NCI-H1417 treated with DMSO at 0.1 percent for 48 hours (cell line): ENCODE results near the gene ADAM12.

Source experiments
- DNase-seq: peaks from one replicate; lab custom pipeline; 2025; lab: John Stamatoyannopoulos, UW

The ADAM12 gene

GRCh38 chr10:126114884-126115555 is 273.3 kb downstream of the ADAM12 start:
- DNase-seq, result no peak

DNA sequence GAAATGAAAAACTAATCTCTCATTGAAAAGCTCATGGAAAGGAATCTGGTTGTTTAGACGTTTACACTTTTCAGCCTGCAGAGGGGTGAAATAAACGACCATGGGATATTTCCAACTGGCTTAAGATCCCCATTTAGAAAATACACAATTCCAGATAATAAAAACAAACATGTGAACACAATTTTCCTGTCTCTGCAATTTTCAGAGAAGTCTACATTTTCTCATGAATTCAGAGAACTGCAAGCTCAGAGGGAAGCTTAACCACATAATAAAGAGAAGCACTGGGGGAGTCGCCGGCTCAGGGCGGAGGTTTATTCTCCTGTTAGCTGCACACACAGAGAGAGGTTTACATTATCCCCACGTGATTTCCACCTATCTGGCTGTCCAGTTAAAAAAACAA is 276.8 kb downstream of the ADAM12 start:
- DNase-seq, result no peak

GRCh38 chr10:126110489-126111180 is 277.6 kb downstream of the ADAM12 start:
- DNase-seq, result no peak

- no peak for DNase-seq
Measured at GRCh38 chr10:126109893-126110292, 278.4 kb downstream of the ADAM12 start.

DNA sequence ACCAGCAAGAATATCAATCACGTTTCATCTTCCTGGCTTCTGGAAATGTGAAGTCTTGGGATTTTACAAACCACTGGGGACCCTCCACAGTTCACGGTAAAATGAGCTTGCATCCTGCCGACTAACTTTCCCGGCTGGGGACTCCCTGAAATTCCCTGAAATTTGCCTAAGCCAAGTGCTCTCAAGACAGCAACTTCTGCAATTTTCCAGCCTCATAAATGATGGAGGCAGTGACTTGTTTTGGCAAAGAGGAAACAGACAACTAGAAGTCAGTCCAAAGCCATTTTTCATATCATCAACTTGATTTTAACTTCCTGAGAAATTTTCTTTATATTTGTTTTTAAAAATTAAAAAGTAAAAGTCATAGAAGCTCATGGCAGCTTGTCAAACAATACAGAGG is 279.6 kb downstream of the ADAM12 start:
- no peak for DNase-seq

- DNase-seq, result no peak
Measured at GRCh38 chr10:126104767-126105166, 283.5 kb downstream of the ADAM12 start.

GRCh38 chr10:126102636-126103035 is 285.6 kb downstream of the ADAM12 start:
- no peak for DNase-seq

GRCh38 chr10:126101736-126102135 is 286.5 kb downstream of the ADAM12 start:
- no peak for DNase-seq

GRCh38 chr10:126101325-126101724 is 287.0 kb downstream of the ADAM12 start:
- DNase-seq, result no peak

DNA sequence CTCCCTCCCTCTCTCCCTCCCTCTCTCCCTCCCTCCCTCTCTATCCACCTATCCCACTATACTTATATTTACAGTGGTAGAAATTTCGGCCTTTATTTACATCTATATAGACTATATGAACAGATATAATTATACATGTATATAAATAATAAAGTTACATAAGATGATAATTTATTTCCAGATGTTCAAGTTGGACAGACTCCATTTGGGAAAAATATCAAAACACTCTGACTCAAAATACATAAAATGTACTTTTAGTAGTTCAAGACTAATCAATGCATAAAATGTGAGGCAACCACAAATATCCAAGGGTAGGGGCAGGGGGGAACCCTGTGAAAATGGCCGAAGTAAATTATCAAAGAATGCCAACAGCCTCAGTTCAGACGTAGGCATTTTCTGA is 288.9 kb downstream of the ADAM12 start:
- no peak for DNase-seq

DNA sequence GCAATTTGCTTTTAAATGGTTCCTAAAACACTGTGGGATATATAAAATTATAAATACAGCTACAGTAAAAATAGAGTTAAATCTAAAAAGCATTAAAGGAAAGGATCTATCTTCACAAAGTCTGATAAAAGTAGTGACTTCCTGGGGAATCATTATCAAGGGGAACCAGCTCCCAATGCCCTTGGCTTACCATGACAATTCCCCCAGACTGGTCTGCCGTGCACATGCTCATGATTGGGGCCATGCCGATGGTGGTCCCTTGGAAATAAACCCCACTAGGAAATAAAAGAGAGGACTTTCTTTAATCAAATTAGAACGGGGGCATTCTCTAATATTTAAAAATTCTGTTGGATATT is 290.1 kb downstream of the ADAM12 start:
- no peak for DNase-seq

GRCh38 chr10:126097558-126098225 is 290.6 kb downstream of the ADAM12 start:
- DNase-seq, result no peak

GRCh38 chr10:126094537-126094936 is 293.7 kb downstream of the ADAM12 start:
- DNase-seq, result no peak

DNA sequence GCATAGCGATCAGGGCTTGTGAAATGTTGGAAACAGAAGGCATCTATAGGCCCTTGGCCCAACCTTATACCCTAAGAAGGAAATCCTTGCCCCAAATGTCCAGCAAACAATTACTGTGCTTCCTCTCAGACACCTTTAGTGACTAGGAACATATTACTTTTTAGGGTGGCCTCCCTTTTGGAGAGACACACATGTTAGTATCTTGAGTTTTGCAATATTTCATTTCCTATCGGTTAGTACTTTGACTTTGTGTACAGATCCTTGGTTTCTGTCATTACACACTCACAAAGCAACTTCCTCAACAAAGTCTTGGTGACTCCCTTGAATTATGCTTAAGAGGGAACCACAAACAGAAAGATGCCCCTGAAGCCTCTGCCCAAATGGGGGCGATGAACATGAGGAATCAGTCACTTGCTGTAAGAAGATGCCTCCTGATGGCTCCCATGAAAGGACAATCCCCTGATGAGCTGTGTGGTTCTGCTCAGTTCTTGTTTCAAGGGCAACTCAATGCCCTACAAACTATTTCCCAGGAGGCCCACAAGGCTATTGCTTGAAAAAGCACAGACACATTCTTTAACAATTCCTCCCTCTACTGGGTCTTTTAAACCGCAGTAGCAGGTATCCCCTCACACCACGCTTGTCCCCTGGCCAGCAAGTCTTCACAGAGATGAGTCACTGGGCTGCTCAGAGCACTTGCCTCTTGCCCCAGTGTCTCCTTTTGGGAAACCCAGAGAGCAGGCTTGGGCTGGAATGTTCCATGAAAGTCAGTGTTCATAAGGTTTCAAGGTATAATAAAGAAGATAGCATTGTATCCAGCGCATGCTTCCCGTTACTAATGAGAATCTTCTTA is 295.7 kb downstream of the ADAM12 start:
- no peak for DNase-seq

DNA sequence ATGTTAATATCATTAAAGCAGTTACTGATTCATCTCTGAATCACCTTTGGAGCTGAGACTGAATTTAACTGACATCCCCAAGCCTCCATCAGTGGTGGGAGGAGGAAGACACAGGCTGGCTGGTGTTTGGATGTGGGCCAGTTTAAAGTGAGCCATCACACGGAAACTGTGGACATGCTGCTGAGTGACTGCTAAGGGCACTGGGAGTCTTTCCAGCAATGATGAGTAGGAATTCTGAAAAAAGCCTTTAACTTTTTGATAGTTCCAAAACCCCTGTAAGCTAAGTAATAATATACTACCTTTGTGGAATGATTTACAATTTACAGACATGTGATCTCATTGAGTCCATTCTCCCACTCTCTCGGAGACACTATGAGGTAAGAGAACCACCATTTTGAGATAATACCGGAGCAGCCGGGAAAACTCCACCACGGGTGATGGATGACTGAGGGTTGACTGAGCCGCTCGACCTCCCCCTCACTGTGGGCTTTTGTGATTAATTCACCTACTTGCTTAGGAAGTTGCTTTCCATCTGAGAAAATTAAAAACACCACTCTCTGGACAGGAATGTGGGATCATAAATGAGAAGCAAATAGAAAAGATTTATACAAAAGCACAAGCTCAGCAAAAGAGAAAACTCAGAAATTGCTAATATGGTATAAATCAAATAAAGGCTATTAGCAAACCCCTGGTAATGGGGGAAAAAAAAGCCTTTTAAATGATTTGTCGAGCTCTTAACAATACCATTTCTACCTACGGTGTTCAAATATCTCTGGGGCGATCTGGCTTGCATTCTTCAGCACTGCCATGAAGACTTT is 297.2 kb downstream of the ADAM12 start:
- no peak for DNase-seq

DNA sequence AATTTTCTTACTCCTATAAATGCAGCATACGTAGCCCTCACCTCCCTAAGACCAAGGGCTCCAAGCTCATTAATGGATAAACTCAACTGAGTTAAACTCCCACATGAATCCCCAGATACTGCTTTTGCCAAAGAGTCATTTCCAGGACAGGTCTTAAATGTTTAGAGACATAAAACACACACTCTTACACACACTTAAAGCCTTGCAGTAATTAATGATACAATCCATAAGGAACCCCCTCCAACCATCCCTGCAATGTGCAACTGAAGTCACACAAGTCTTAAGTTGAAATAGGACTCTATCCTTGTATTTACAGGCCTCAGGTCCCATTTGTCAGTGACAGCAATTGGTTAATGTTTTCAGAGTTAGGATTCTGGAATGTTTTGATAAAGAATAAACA is 297.8 kb downstream of the ADAM12 start:
- DNase-seq, result no peak

GRCh38 chr10:126087796-126088505 is 300.3 kb downstream of the ADAM12 start:
- DNase-seq, result no peak

DNA sequence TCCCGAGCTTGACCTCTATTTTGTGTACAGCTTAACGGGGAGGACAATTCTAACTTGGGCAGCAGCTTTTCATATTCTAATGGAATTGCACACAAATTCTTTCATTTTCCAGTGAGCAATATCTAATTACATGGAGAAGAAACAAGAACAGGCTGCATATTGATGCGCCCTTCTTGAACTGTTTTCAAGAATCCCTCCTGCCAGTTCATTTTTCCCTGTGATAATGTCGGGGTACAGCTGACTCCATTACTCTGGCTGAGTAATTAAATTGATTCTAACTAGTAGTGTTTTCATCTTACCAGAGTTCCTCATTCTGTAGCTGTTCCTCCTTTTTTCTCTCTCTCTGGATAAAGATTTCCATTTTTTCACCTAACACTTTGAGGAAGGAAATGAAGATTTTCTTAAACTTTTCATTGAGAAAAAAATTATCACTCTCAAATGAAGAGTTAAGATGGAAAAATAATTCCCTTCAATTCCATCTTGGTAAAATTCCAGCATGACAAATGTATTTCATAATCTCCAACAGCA is 301.1 kb downstream of the ADAM12 start:
- no peak for DNase-seq

DNA sequence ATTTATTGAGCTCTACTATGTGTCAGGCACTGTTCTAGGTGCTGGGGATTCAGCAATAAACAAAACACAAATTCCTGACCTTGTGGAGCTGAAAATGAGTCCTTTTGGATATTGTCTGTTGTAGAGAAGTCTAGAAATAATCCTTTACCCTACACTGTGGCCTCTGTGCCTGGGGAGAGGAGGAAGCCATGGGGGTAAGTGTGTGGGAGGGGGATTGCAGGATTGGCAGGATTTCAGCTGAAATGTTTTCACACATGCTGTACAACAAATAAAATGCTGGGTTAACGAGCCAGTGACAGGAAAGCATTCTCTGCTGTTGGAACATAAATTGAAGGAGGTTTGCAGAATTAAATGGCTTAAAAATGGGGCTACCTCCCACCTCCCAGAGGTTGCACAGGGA is 302.5 kb downstream of the ADAM12 start:
- DNase-seq, result no peak

- no peak for DNase-seq
Measured at GRCh38 chr10:126084369-126084768, 303.9 kb downstream of the ADAM12 start.

DNA sequence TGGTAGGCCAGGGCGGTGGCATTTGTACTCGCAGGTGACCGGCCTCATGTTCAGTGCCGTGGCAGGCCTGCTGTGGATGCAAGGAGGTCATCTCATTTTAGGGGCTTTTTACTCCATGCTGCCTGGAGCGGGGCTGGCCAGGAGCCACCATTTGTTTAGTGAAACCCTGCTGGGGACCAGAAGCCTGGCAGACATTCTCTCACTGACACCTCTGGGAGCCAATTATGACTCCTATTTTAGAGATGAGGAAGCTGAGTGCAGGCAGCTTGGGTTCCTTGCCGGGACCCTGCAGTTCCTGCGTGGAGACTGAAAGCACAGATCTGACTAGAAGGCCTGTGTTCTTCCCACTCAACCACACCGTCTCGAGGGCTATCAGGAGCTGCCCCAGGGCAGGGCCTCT is 305.3 kb downstream of the ADAM12 start:
- DNase-seq, result no peak
